Measurements from ENCODE around the gene GLUD2. TPM values are rescaled to one million over a fixed set of nuclear protein-coding genes. Genes with fewer than 3 reads are reported as not detected.

Gene GLUD2
- polyA plus RNA-seq, 4 donors = 3.7 to 7.2 (median 4.5) TPM

Other genes with a start within 250 kb of the GLUD2 start
- gene CT47B1, start 171.7 kb upstream of the GLUD2 start, polyA plus RNA-seq (ENCODE audit: insufficient read length in 4 of 4) = not detected
- not detected for gene CT47A11, start 110.5 kb upstream of the GLUD2 start, polyA plus RNA-seq (ENCODE audit: insufficient read length in 4 of 4)
- gene CT47A10, start 105.6 kb upstream of the GLUD2 start, polyA plus RNA-seq (ENCODE audit: insufficient read length in 4 of 4) = not detected
- not detected for gene CT47A9, start 100.7 kb upstream of the GLUD2 start, polyA plus RNA-seq (ENCODE audit: insufficient read length in 4 of 4)
- gene CT47A8, start 95.9 kb upstream of the GLUD2 start, polyA plus RNA-seq (ENCODE audit: insufficient read length in 4 of 4) = not detected
- gene CT47A7, start 91.0 kb upstream of the GLUD2 start, polyA plus RNA-seq (ENCODE audit: insufficient read length in 4 of 4) = not detected
- gene CT47A6, start 86.1 kb upstream of the GLUD2 start, polyA plus RNA-seq (ENCODE audit: insufficient read length in 4 of 4) = not detected
- gene CT47A5, start 81.3 kb upstream of the GLUD2 start, polyA plus RNA-seq (ENCODE audit: insufficient read length in 4 of 4) = not detected
- not detected for gene CT47A4, start 76.4 kb upstream of the GLUD2 start, polyA plus RNA-seq (ENCODE audit: insufficient read length in 4 of 4)
- not detected for gene CT47A3, start 71.5 kb upstream of the GLUD2 start, polyA plus RNA-seq (ENCODE audit: insufficient read length in 4 of 4)
- not detected for gene CT47A2, start 66.7 kb upstream of the GLUD2 start, polyA plus RNA-seq (ENCODE audit: insufficient read length in 4 of 4)
- not detected for gene CT47A1, start 61.9 kb upstream of the GLUD2 start, polyA plus RNA-seq (ENCODE audit: insufficient read length in 4 of 4)

Data from right renal pelvis (tissue), 4 donors.